OCI-LY1 (cell line): ENCODE results near the gene RAB3IL1.

Source experiments
- H2AFZ ChIP-seq: fragments of 200-600 bp; sonication (generic), shearing (Covaris generic); 2 replicates; pipeline ENCODE4 v1.6.0; 2014; ENCODE audit warnings: antibody characterized with exemption, mild to moderate bottlenecking, low read length
- H3F3A ChIP-seq: fragments of 200-600 bp; sonication (generic), shearing (Covaris generic); 2 replicates; pipeline ENCODE4 v1.6.0; 2014; ENCODE audit warnings: mild to moderate bottlenecking, antibody characterized with exemption, low read length, moderate library complexity; ENCODE audit not compliant: insufficient read depth
- H3K27ac ChIP-seq: fragments of 200-600 bp; sonication (generic); 2 replicates; pipeline ENCODE4 v1.5.1; 2014; ENCODE audit warnings: low read length, mixed run types, mild to moderate bottlenecking, low read depth; ENCODE audit not compliant: poor library complexity, severe bottlenecking
- H3K27me3 ChIP-seq: fragments of 200-600 bp; sonication (generic); 2 replicates; pipeline ENCODE4 v1.6.0; 2014; ENCODE audit warnings: antibody characterized with exemption, mild to moderate bottlenecking, low read length, moderate library complexity; ENCODE audit not compliant: insufficient read depth
- H3K36me3 ChIP-seq: fragments of 200-600 bp; sonication (generic); 2 replicates; pipeline ENCODE4 v1.6.1; 2014; ENCODE audit warnings: mild to moderate bottlenecking, antibody characterized with exemption, low read length, moderate library complexity, mixed read lengths; ENCODE audit not compliant: insufficient read depth
- H3K4me1 ChIP-seq: fragments of 200-600 bp; sonication (generic); 2 replicates; pipeline ENCODE4 v1.5.1; 2014; ENCODE audit warnings: mild to moderate bottlenecking, low read length, moderate library complexity; ENCODE audit not compliant: insufficient read depth, severe bottlenecking
- H3K4me2 ChIP-seq: fragments of 200-600 bp; sonication (generic), shearing (Covaris generic); 2 replicates; pipeline ENCODE4 v1.6.1; 2014; ENCODE audit warnings: low read length
- H3K4me3 ChIP-seq: fragments of 200-600 bp; sonication (generic); 2 replicates; pipeline ENCODE4 v1.5.1; 2014; ENCODE audit warnings: low read length, low read depth, mild to moderate bottlenecking, mixed read lengths; ENCODE audit not compliant: poor library complexity, severe bottlenecking
- H3K79me2 ChIP-seq: fragments of 200-600 bp; shearing (Covaris generic); 2 replicates; pipeline ENCODE4 v1.6.1; 2016; ENCODE audit warnings: mixed run types, low read length, mixed read lengths; ENCODE audit not compliant: insufficient read depth
- H3K9ac ChIP-seq: fragments of 200-600 bp; sonication (generic), shearing (Covaris generic); 2 replicates; pipeline ENCODE4 v1.6.1; 2014; ENCODE audit warnings: mild to moderate bottlenecking, low read length, mixed read lengths
- H3K9me2 ChIP-seq: fragments of 200-600 bp; sonication (generic), shearing (Covaris generic); 2 replicates; pipeline ENCODE4 v1.6.1; 2014; ENCODE audit warnings: low read depth, mild to moderate bottlenecking, low read length, mixed read lengths
- H3K9me3 ChIP-seq: fragments of 200-600 bp; shearing (Covaris generic); 2 replicates; pipeline ENCODE4 v1.6.1; 2014; ENCODE audit warnings: low read length, mixed read lengths
- H4K20me1 ChIP-seq: fragments of 200-600 bp; sonication (generic), shearing (Covaris generic); 2 replicates; pipeline ENCODE4 v1.6.0; 2016; ENCODE audit warnings: mild to moderate bottlenecking, low read length; ENCODE audit not compliant: insufficient read depth
- CTCF ChIP-seq: fragments of 200-600 bp; sonication (generic), shearing (Covaris generic); IDR thresholded peaks from 2 replicates; pipeline ENCODE4 v1.5.1; 2017; ENCODE audit warnings: mild to moderate bottlenecking, antibody characterized with exemption, low read length, moderate library complexity, mixed read lengths
- EZH2 ChIP-seq: fragments of 200-600 bp; sonication (generic), shearing (Covaris generic); IDR thresholded peaks from 2 replicates; pipeline ENCODE4 v1.8.0; 2017; ENCODE audit warnings: borderline replicate concordance, mixed run types, mild to moderate bottlenecking, antibody characterized with exemption, low read length, moderate library complexity, mixed read lengths

RAB3IL1 gene

GRCh38 chr11:61901397-61901796 is 16.0 kb downstream of the RAB3IL1 start:
- Histone ChIP-seq H2AFZ (no peak overlapping the region), H3K36me3 (no peaks in the 10 kb centered on the region), H3K79me2 (no peaks in the 10 kb centered on the region), H3K27ac (no peak overlapping the region), H3F3A (no peaks in the 10 kb centered on the region), H3K9me3 (no peaks in the 10 kb centered on the region), H3K4me3 (no peak overlapping the region), H3K4me2 (no peak overlapping the region), H3K9ac (no peak overlapping the region), H4K20me1 (no peaks in the 10 kb centered on the region), H3K4me1 (peaks cover 6% of the 10 kb centered on the region), H3K27me3 (no peaks in the 10 kb centered on the region; the same call in 1 of the 2 replicates), H3K9me2 (no peaks in the 10 kb centered on the region)
- TF ChIP-seq EZH2 (no peak), CTCF (no peak)

- H3K4me1 ChIP-seq, result peaks cover 6% of the 10 kb centered on the region
- H3K9ac ChIP-seq, result no peak overlapping the region
These were observed 17.1 kb downstream of the RAB3IL1 start for GRCh38 chr11:61900251-61900650.

GRCh38 chr11:61899146-61899841 is 18.1 kb downstream of the RAB3IL1 start:
- no peak overlapping the region for H3K9ac ChIP-seq
- no peak overlapping the region; the same call in 1 of the 2 replicates for H3K4me2 ChIP-seq
- no peaks in the 10 kb centered on the region for H3F3A ChIP-seq
- no peak overlapping the region for H3K4me3 ChIP-seq
- H3K27me3 ChIP-seq, result no peaks in the 10 kb centered on the region; the same call in 1 of the 2 replicates
- no peaks in the 10 kb centered on the region for H3K79me2 ChIP-seq
- peaks cover 6% of the 10 kb centered on the region for H3K4me1 ChIP-seq
- peak; percentile 99 for TF ChIP-seq CTCF
- TF ChIP-seq EZH2, result no peak
- H3K27ac ChIP-seq, result no peak overlapping the region
- H3K9me3 ChIP-seq, result no peaks in the 10 kb centered on the region
- no peaks in the 10 kb centered on the region for H4K20me1 ChIP-seq
- H2AFZ ChIP-seq, result no peak overlapping the region
- H3K9me2 ChIP-seq, result no peaks in the 10 kb centered on the region
- H3K36me3 ChIP-seq, result no peaks in the 10 kb centered on the region

More at GRCh38 chr11:61900251-61900650, 17.1 kb downstream of the RAB3IL1 start:
- H2AFZ ChIP-seq, result no peak overlapping the region
- H3K9me2 ChIP-seq, result no peaks in the 10 kb centered on the region
- TF ChIP-seq EZH2, result no peak
- TF ChIP-seq CTCF, result no peak
- no peaks in the 10 kb centered on the region for H3K9me3 ChIP-seq
- no peak overlapping the region for H3K27ac ChIP-seq
- no peaks in the 10 kb centered on the region for H3K36me3 ChIP-seq
- no peaks in the 10 kb centered on the region for H3F3A ChIP-seq
- H3K27me3 ChIP-seq, result no peaks in the 10 kb centered on the region; the same call in 1 of the 2 replicates
- H3K4me3 ChIP-seq, result no peak overlapping the region
- no peaks in the 10 kb centered on the region for H4K20me1 ChIP-seq
- H3K4me2 ChIP-seq, result no peak overlapping the region
- H3K79me2 ChIP-seq, result no peaks in the 10 kb centered on the region
